HG02943 (cell line): Measurements from ENCODE around the gene HEPHL1.

Experiments
- ATAC-seq: cut with Tn5 transposase; IDR thresholded peaks from one replicate; pipeline ENCODE4 v1.9.1; 2021; ENCODE audit warnings: mild to moderate bottlenecking, low read depth, moderate library complexity; ENCODE audit not compliant: unreplicated experiment

HEPHL1 gene

DNA sequence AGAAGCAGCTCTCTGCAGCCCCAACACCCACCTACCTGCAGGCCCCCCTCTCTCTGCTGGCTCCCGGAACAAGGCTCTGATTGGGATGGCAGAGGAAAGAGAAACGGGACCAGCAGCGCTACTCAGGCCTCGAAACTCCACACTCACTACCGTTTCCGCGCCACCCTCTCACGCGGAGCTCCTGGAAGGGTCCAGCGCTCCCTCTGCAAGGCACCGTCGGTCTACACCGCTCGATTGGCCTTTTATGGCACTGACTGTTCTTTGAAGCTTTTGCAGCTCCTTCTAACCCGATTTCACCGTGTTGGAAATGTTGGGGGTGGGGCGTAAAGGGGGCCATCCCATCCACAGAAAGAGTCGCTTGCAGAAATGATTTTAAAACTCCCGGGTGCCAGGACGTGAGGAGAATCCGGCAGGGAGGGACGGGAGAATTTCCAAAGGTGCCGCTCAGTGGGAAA is 107.2 kb downstream of the HEPHL1 start:
- ATAC-seq, result peak; percentile 20

DNA sequence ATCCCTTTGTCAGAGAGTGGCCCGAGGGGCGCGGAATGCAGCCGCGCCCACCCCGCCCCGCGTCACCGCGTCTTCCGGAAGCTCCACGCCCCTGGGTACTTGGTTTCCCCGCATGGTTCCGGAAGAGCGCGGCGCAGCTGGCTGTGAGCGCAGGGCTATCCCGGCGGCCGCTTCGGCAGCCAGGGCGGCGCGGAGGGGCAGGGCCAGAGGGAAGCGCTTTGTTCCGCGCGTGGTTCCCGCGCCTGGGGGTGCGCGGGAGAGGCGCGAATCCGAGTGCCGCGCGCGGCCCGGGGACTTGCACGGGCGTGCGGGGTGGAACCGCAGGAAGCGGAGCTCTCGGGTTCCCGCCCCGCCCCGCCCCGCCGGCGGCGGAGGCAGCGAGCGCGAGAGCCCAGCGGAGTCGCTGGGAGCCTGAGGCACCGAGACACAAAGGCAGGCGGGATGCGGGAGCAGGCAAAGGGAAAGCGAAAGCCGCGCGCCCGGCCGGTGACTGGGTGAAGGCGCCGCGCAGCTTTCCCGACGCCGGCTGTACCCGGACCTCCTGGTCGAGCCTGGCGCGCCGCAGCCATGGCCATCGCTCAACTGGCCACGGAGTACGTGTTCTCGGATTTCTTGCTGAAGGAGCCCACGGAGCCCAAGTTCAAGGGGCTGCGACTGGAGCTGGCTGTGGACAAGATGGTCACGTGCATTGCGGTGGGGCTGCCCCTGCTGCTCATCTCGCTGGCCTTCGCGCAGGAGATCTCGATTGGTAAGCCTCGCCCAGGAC is 107.8 kb downstream of the HEPHL1 start, which contains the start of gene PANX1:
Gene PANX1, plus strand, starts transcription at position 96 of the 766 bp plus-strand sequence. Its CDS starts 472 bp downstream, at position 568.
- peak; percentile 91 for ATAC-seq

DNA sequence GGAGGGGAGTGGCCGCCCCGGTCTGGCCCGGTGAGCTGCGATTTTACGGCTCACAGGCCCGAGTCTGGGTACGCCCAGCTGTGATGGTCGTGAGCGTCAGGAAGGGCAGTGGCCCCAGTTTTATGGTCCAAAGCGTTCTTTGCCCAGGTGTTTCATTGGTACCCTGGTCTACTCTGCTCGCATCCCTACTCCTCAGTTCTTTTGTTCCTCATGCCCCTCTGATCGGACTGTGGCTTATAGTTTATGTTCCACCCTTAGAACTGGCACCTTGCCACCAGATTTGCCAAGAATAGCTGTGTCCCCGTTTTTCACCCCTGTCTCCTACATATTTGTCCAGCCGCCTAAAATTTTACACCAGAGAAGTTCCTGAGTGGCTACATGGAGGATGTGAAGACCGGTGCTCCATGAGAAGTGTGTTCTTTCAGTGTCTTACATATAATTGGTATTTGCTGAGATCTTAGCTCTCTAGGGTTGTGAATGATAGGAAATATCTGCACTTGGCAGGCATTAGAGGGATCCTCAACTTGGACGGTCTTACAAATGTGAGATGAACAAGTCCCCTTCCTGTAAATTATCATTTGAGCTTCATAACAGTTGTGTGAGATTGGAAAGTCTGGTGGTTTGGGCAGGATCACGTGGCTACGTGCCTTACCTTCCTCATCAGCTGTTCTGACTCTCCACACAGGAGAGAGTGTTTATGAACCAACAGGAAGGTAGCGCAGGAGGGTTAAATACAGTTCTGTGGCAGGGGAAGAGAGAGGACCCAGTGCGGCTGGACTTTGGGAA is 108.6 kb downstream of the HEPHL1 start:
- no peak for ATAC-seq

- no peak for ATAC-seq
Observed at GRCh38 chr11:94130298-94131046, 109.3 kb downstream of the HEPHL1 start.

- ATAC-seq, result no peak
Observed at GRCh38 chr11:94131047-94131717, 110.0 kb downstream of the HEPHL1 start.

- ATAC-seq, result no peak
Observed at GRCh38 chr11:94131718-94132115, 110.6 kb downstream of the HEPHL1 start.

DNA sequence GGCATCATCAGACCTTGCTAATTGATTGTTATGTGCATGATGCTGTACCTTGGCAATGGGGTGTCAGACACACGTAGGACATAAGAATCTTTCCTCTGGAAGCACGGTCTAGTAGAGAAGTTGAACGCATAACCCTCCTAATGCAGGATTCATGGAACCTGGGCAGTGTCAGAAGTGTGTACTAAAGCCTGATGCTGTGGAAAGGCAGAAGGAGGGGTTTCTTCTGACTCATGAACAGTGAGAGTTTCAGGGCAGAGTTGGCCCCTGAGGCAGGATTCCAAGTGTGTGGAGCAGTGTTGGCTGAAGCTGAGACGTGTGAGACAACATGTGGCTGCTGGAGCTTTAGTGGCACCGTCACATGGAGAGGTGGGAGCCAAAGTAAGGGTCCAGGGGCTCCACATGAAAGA is 111.0 kb downstream of the HEPHL1 start:
- no peak for ATAC-seq

DNA sequence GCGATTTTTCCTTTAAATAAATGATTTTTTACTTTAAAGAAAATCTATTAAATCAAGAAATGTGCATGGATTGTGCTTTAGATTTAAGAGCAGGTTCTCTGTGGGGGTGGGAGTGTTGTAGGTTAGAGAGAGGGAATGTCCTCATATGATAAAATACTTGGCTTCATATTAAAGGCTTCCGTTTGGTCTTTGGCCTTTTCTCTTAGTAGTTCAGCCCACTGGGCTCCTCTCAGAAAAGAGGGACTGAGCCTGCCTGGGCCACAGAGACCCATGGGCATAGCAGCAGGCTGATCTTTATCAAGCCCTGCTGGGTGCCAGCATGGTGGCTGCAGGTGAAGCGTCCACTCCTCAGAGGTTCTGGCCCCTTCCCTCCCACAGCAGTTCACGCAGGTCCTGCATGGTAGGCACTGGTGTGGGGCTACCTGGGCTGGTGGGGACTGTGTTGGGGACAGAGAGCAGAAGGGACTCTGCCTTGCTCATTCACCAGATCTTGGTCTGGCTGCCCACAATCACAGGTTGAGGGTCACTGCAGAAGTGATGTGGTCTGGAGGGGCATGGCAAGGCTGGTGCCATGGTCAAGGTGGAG is 111.8 kb downstream of the HEPHL1 start:
- ATAC-seq, result no peak

GRCh38 chr11:94133752-94134151 is 112.6 kb downstream of the HEPHL1 start:
- no peak for ATAC-seq

GRCh38 chr11:94134651-94135512 is 113.7 kb downstream of the HEPHL1 start:
- ATAC-seq, result no peak

DNA sequence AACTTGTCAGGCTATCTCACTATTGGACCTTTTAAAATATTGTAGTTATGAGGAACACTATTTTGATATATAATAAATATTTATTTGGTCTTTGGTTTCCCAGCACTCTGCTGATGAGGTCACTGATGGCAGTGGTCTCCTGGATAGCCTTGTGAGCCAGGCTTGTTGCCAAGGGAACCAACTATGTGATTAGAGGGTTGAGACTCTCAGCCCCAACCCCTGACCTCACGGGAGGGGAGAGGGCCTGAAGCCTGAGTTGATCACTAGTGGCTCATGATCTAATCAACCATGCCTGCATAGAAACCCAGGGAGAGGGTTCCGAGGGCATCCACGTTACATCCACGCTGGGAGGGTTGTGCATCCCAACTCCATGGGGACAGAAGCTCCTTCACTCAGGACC is 118.3 kb downstream of the HEPHL1 start:
- ATAC-seq, result no peak

- ATAC-seq, result no peak
Observed at GRCh38 chr11:94140154-94140655, 119.1 kb downstream of the HEPHL1 start.

DNA sequence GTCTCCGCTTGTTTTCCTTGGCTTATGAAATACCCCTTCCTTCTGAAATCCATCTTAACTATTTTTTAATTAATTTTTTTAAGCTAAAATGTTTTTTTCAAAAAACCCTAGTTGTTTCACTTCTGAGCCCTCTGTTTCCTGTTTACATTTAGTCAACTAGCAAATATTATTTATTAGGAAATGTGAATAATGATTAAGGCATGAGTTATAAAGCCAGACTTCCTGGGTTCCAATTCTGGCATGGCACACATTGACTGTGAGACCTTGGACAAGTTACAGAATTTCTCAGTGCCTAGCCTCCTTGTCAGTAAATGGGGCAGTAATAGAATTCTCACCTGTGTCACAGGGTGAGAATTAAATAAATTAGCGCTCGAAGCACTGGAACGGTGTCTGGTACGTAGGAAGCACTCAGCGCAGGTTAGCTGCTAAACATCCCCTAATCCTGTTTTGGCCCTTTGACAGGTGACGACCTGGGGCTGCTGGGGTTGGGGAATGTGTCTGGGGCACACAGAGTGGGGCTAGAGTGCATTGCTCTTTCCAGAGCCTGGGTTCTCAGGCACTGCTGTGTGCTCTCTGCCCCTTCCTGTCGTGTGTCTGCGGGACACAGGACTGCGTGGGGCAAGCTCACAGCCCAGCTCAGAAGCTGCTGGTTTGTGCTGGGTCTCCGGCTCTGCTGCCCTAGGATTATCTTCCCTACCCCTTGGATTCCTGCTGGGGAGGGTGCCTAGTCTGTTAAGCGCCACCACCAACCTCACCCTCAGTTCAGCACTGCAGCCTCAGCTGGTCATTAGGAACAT is 120.6 kb downstream of the HEPHL1 start:
- ATAC-seq, result no peak

GRCh38 chr11:94142308-94143281 is 121.4 kb downstream of the HEPHL1 start:
- ATAC-seq, result no peak

GRCh38 chr11:94144216-94144615 is 123.1 kb downstream of the HEPHL1 start:
- no peak for ATAC-seq

DNA sequence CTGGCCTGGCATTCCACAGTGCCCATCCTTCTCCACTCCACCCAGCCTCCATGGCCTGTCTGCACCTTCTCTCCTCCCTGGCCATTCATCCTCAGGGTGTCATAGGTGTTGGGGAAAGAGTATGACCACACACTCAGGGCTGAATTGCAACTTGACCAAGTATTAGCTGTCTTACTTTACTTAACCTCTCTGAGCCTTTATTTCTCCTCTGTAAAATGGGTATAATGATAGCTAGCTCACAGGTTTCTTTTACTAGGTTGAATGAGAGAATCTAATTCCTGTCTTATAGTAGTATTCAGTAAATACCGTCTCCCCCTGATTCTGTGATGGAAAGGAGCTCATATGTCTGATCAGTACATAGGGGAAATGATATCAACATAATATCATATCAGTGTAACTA is 123.5 kb downstream of the HEPHL1 start:
- ATAC-seq, result no peak

GRCh38 chr11:94145431-94145830 is 124.3 kb downstream of the HEPHL1 start:
- no peak for ATAC-seq
